ENCODE data around the gene CDYL.

The CDYL gene

DNA sequence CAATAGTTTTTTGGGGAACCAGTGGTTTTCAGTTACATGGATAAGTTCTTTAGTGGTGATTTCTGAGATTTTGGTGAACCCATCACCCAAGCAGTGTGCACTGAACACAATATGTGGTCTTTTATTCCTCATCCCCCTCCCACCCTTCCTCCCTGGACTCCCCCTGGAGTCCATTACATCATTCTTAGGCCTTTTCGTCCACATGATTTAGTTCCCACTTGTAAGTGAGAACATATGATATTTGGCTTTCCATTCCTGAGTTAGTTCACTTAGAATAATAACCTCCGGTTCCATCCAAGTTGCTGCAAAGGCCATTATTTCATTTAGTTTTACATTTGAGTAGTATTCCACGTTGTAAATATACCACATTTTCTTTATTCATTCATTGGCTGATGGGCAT is 199.3 kb downstream of the CDYL start:
- TF ChIP-seq GATA2 (IDR thresholded peaks at IDR 0.05; ENCODE audit: low read depth, low read length): no peak
- TF ChIP-seq GATA3 (IDR thresholded peaks at IDR 0.05; ENCODE audit: low read depth, low read length): no peak

GRCh38 chr6:4977468-4977867 is 201.3 kb downstream of the CDYL start:
- TF ChIP-seq GATA2 (IDR thresholded peaks at IDR 0.05; ENCODE audit: low read depth, low read length) (no peak), GATA3 (IDR thresholded peaks at IDR 0.05; ENCODE audit: low read depth, low read length) (no peak)

DNA sequence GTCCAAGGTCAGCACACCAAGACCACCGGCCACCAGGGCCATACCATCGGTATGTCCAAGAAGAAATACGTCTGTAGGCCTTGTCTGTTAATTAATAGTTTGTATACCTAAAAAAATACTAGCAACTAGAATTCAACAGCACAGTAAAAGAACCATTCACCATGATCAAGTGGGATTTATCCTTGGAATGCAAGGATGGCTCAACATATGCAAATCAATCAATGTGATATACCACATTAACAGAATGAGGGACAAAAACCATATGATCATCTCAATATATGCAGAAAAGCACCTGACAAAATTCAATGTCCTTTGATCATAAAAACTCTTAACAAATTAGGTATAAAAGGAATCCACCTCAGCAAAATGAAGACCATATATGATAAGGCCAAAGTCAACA is 203.2 kb downstream of the CDYL start:
- TF ChIP-seq GATA3 (IDR thresholded peaks at IDR 0.05; ENCODE audit: low read depth, low read length): no peak

- TF ChIP-seq GATA3 (IDR thresholded peaks at IDR 0.05; ENCODE audit: low read depth, low read length): no peak
- no peak for TF ChIP-seq GATA2 (IDR thresholded peaks at IDR 0.05; ENCODE audit: low read depth, low read length)
These were observed 205.6 kb downstream of the CDYL start for GRCh38 chr6:4981761-4982160.

- TF ChIP-seq GATA2 (IDR thresholded peaks at IDR 0.05; ENCODE audit: low read depth, low read length) (no peak), GATA3 (IDR thresholded peaks at IDR 0.05; ENCODE audit: low read depth, low read length) (no peak)
These were observed 207.1 kb downstream of the CDYL start for GRCh38 chr6:4983322-4983721.

DNA sequence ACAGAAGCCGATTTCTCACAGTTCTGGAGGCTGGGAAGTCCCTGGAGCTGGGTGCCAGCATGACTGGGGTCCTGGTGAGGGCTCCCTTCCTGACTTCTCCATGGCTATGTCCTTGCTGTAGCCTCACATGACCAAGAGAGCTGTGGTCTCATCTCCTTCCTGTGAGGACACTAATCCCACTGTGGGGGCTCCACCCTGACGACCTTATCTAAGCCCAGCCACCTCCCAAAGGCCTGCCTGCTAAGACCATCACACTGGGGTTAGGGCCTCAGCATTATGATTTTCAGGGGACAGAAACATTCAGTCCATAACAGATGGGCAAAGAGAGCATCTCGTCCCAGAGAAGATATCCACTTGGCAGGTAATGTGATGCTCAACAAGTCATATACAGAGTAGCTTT is 210.8 kb downstream of the CDYL start:
- TF ChIP-seq GATA2 (IDR thresholded peaks at IDR 0.05; ENCODE audit: low read depth, low read length): no peak
- no peak for TF ChIP-seq GATA3 (IDR thresholded peaks at IDR 0.05; ENCODE audit: low read depth, low read length)

DNA sequence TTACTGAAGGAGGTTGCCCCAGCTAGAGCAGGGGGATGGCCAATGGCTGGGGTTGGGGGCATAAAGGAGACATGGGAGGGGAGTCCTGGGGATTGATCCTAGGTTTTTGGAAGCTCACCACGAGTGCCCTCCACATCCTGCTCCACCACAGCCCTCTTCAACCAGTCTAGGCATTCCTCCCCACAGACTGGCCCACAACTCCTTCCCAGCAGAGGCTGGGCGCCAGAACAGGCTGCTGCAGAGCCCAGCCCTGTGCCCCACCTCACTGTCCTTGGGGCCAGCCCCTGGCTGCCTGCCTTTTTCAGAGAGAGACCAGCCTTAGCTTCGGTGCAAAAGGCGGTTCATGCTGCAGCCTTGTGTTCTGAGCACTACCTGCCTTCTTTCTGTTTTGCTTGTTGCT is 211.2 kb downstream of the CDYL start:
- no peak for TF ChIP-seq GATA3 (IDR thresholded peaks at IDR 0.05; ENCODE audit: low read depth, low read length)
- no peak for TF ChIP-seq GATA2 (IDR thresholded peaks at IDR 0.05; ENCODE audit: low read depth, low read length)

DNA sequence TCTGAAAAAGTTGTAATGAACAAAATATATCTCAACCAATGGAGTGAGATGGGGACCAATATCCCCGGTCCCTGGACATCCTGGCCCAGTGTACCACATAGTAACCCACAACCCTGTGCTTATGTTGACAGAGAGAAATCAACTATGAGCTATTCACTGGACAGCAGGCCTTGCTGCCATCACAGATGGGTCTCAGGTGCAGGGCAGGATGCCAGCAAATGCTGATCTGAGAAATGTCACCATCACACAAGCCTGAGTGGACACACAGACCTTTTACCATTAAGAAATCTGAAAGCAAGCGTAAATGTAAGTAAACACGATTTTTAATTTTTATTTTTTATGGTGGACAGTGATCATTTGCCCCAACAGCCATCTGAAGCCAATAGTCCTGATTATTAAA is 218.5 kb downstream of the CDYL start:
- TF ChIP-seq GATA2 (IDR thresholded peaks at IDR 0.05; ENCODE audit: low read depth, low read length): no peak
- TF ChIP-seq GATA3 (IDR thresholded peaks at IDR 0.05; ENCODE audit: low read depth, low read length): no peak

GRCh38 chr6:4997862-4998261 is 221.7 kb downstream of the CDYL start:
- TF ChIP-seq GATA3 (IDR thresholded peaks at IDR 0.05; ENCODE audit: low read depth, low read length): no peak

GRCh38 chr6:4999586-4999985 is 223.4 kb downstream of the CDYL start:
- TF ChIP-seq GATA2 (IDR thresholded peaks at IDR 0.05; ENCODE audit: low read depth, low read length): no peak
- TF ChIP-seq GATA3 (IDR thresholded peaks at IDR 0.05; ENCODE audit: low read depth, low read length): no peak

DNA sequence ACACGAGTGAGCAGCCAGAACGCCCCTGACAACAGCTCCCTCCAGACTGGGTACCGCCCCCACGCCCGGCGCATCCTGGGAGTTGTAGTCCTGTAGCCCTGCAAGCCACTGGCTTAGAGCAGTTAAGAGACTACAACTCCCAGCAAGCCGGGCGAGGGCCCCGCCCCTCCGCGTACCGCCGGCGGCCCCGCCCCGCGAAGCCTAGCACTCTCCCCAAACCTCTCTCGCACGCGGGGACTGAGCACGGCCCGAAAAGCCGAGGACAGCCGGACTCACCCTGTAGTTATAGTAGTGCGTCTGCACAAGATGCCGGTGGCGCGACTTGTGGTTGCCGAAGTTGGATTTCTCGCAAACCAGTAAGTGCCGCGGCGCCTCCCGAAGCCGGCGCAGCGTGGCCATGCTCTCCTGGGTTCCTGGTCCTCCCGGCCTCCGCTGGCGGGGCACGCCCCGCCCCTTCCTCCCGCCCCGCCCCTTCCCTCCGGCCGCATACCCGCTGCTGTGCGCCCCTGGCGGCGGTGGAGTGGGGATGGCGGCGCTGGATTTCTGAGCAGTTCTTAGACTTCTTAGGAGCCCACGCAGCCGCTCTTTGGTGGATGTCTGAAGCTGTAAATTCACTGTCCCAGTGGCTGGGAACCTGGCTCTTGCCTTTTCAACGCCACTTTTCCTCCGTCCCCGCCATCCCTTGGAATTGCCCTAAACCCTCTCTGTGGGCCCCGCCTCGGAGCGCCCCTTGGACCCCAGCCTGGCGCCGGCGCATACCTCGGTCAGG is 227.6 kb downstream of the CDYL start, which contains the start of gene RPP40:
TSS of gene RPP40 (minus strand) at position 434 of the 769 bp plus-strand sequence. CDS start at position 399, 35 bp downstream.
- no peak for TF ChIP-seq GATA2 (IDR thresholded peaks at IDR 0.05; ENCODE audit: low read depth, low read length)
- no peak for TF ChIP-seq GATA3 (IDR thresholded peaks at IDR 0.05; ENCODE audit: low read depth, low read length)

GRCh38 chr6:5004373-5005037 is 228.3 kb downstream of the CDYL start:
- TF ChIP-seq GATA3 (IDR thresholded peaks at IDR 0.05; ENCODE audit: low read depth, low read length) (no peak), GATA2 (IDR thresholded peaks at IDR 0.05; ENCODE audit: low read depth, low read length) (no peak)
